GM19099 (cell line): Measurements from ENCODE around the gene SPATA1.

Source experiments
- POLR2A ChIP-seq: IDR thresholded peaks from 3 replicates; pipeline ENCODE4 v1.6.1; 2011; ENCODE audit warnings: low read depth; ENCODE audit not compliant: insufficient read length; ENCODE audit errors: extremely low read depth

SPATA1 gene

DNA sequence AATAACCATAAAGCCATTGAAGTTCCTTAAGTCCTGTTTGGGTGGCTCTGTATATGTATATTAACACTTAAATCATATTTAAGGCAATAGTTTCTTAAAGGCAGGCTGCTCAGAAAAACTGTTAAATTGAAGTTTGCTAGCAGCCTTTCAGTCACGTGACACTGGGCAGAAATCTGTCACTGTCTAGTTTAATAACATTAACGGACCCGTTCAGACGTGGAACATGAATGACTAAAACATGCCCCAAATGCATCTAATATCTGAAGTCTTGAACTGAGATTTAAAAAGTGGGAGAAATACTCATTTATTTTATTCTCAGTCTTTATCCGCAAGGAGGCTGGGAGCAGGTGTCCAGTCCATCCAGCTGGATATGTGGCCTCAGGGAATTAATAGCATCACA lies 3.3 kb upstream of the SPATA1 start:
- no peak for TF ChIP-seq POLR2A

- no peak for TF ChIP-seq POLR2A
Measured at GRCh38 chr1:84504580-84505492, 1.4 kb upstream of the SPATA1 start.

DNA sequence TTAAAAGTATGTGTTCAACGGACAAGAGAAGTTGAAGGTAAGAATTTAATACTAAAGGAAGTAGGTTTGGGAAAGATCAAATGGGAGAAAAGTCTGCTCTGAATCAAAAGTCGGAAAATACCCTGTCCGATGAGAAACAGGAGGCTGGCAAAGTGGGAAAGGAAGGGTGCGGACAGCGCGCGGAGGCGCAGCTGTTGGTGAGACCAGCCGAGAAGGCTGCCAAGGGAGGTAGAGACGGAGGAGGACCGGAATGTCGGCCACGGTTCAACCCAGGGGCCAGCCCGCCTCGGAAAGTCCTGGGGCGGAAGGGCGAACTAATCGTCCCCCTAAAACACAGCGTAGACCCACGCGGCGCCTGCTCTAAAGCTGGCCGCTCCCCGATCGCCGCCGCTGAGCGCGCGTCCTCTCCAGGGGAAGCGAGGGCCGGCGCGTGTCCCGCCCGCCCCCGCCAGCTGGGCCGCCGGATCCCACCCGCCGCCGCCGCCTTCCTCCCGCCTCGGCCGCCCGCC lies 639 bp upstream of the SPATA1 start:
- no peak for TF ChIP-seq POLR2A

DNA sequence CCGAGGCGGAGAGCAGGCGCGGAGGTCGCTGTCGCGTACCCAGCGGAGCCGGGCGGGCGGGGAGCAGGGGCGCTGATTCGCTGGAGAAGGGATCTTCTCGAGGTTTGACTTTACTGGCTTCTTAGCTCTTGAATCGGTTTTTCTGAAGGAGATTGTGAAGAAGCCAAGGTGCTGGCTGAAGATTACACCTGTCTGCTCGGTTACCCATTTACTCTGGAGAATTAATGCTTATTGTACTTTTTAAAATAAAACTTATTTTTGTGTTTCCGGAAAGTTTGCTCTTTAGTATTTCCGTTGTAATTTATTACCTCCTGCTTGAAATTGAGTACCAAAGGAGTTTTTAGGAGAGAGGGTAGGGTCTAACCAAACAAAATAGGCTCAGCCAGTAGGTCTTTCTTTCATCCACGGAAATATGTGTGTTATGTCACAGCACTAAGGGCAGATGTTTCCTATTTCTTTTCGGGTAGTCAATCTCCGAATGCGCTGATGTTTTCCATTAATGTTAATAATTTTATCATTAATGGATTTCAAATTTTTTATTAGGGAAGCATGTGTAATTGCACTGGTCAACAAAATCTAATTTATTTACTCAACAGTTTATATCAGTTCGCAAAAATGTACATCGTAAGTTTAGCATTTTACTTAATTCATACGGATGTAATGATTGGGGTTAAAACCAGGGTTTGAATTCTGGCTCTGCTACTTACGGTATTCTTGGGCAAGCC lies 705 bp downstream of the SPATA1 start:
- TF ChIP-seq POLR2A = no peak

DNA sequence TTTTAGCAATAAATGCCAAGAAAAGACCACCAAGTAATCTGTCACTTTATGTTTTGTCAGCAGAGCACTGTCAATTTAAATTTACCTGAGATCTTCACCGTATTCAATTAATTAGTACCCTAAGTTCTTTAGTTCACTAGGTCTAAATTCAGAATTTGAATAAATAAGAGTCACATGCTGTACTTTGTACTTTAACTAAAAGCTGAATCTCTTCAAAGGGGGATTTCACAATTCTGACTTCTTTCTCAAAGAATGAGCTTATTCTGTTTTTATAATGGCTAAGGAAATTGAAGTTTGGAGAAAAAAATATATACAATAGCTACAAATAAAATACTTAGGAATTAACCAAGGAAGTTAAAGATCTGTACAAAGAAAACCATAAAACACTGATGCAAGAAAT lies 2.3 kb downstream of the SPATA1 start:
- TF ChIP-seq POLR2A = no peak

DNA sequence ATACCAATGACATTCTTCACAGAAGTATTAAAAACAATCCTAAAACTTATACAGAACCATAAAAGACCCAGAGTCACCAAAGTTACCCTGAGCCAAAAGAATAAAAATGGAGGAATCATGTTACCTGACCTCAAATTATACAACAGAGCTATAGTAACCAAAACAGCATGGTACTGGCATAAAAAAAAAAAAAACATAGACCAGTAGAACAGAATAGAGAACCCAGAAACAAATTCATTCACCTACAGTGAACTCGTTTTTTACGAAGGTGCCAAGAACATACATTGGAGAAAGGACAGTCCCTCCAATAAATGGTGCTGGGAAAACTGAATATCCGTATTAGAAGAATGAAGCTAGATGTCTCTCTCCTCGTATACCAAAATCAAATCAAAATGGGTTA lies 2.8 kb downstream of the SPATA1 start:
- TF ChIP-seq POLR2A = no peak

- TF ChIP-seq POLR2A = no peak
Measured at GRCh38 chr1:84510165-84510564, 4.0 kb downstream of the SPATA1 start.

GRCh38 chr1:84510668-84511067 lies 4.5 kb downstream of the SPATA1 start:
- TF ChIP-seq POLR2A = no peak

- TF ChIP-seq POLR2A = no peak
Measured at GRCh38 chr1:84524590-84524989, 18.4 kb downstream of the SPATA1 start.

GRCh38 chr1:84525779-84526178 lies 19.6 kb downstream of the SPATA1 start:
- no peak for TF ChIP-seq POLR2A

DNA sequence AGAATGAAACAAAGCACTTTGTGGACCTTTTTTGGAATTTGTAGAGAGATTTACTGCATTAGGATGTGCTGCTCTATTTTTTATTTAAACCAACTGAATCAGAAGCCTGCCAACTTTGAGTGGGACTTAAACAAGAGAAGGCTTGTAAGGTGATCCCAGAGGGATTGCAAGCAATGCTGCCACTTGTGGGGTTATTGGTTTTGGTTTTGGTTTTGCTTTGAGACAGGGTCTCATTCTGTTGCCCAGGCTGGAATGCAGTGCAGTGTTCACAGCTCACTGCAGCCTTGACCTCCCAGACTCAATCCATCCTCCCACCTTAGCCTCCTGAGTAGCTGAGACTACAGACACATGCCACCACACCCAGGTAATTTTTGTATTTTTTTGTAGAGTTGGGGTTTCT lies 32.4 kb downstream of the SPATA1 start:
- no peak for TF ChIP-seq POLR2A

DNA sequence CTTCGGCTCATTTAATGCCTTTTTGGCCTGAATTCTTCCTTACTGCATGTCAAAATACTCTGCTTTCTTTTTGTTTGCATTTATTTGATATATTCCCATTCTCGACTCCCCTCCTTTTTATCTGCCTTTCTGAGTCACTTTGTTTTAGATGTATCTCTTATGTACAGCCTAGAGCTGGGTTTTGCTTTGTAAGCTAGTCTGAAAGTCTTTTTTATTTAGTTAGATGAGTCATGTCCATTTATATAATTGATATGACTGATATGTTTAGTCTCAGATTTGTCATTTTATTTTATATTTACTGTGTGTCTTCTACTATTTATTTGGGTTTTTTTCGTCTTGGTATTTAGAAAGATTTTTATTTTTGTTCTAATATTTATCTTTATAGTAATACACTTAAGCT lies 33.8 kb downstream of the SPATA1 start:
- TF ChIP-seq POLR2A = no peak

DNA sequence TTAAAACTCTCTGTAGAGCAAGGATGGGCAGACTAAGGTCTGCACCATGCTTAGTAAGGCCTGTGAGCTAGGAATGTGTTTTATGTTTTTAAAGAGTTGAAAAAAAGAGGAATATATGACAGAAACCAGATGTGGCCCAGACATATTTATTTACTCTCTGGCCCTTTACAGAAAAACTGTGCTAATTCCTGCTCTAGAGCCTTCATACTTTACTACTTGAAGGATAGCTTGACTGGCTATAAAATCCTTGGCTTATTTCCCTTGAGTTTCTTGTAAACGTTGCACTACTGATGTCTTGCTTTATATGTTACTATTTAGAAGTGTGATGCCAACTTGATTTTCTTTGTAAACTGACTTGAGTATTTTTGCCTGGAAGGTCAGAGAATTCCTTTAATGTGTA lies 34.6 kb downstream of the SPATA1 start:
- TF ChIP-seq POLR2A = no peak

DNA sequence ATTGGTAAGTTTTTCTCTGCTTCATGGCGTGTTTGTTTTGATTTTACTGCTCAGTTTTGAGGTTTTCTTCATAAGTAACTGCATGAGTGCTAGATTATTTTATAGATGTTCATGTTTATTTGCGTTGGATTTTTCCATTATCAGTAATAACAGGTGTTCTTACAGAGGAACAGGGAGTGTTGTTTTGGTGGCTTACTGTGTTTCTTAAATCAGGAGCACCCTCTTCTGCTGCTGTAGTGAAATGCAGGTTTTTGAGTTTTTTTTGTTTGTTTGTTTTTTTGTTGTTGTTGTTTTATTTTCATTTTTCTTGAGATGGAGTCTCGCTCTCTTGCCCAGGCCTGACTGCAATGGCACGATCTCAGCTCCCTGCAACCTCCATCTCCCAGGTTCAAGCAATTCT lies 35.5 kb downstream of the SPATA1 start:
- no peak for TF ChIP-seq POLR2A

DNA sequence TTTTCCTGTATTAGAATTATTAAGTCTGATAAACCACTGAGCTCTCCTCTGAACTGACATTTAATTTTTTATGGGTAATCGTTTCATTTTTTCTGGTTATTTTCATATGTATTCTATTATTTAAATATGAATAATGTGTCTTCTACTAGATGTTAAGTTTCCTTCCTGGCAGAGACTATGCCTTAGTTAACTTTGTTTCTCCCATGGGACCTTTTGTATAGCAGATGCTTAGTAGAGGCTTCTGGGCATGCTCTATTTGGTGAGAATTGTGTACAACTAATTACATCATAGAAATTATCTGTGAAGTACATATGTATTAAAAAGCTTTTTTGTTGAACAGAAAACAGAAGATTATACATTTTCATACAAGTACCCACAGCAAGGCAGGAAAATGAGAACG lies 44.6 kb downstream of the SPATA1 start:
- no peak for TF ChIP-seq POLR2A

DNA sequence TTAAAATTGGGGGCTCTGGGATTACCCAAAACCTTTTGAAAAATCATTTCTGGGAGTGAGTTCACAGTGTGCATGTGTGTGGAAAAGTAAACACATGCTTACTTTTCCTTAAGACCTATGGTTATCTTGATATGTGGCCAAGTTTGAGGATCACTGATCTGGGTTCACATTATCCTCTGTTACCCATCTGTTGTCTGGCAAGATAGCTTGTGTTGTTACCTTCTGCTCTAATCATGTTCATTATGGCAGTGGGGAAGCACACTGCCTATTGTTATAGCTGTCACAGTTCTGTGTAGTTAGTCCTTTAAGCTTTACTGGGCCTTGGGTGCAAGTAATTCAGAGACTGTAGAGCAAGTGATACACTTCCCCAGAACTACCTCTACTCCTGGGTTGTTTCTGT lies 63.0 kb downstream of the SPATA1 start:
- TF ChIP-seq POLR2A = no peak

- TF ChIP-seq POLR2A = no peak
Measured at GRCh38 chr1:84570436-84571149, 64.4 kb downstream of the SPATA1 start.
